PC-9 (cell line): ENCODE data around the gene MAP3K20. TPM values are rescaled to one million over a fixed set of nuclear protein-coding genes. Genes with fewer than 3 reads are reported as not detected.

Experiments used
- BruUV-seq: library from RNA; stranded (reverse); fragments of 400-500 nt; replicated peaks from 2 replicates; lab custom pipeline; 2021; lab: Mats Ljungman, UMichigan
- CTCF ChIA-PET: fragments of 300-600 bp; sonication (Branson Sonifier 250); formaldehyde crosslinking; loops from one replicate; lab custom pipeline; 2022; ENCODE audit warnings: antibody characterized with exemption; lab: Charles Lee
- POLR2A ChIA-PET: fragments of 300-600 bp; sonication (Branson Sonifier 250); formaldehyde crosslinking; loops from one replicate; lab custom pipeline; 2022; ENCODE audit warnings: antibody characterized with exemption; ENCODE audit not compliant: unreplicated experiment; lab: Charles Lee
- DNase-seq, 2 experiments: peaks; one replicate each; pipeline versions ENCODE4 v3.0.0 to v3.0.0-alpha.2; 2015 to 2022; ENCODE audit warnings: mixed read lengths in 1 of 2
- H2AFZ ChIP-seq: fragments of 200-600 bp; sonication (generic); 2 replicates; pipeline ENCODE4 v1.8.1; 2017; ENCODE audit warnings: antibody characterized with exemption
- H3F3A ChIP-seq: fragments of 200-600 bp; sonication (generic); 2 replicates; pipeline ENCODE4 v1.8.1; 2017; ENCODE audit warnings: antibody characterized with exemption, mild to moderate bottlenecking, low read depth; ENCODE audit not compliant: insufficient read depth
- H3K27ac ChIP-seq: fragments of 200-600 bp; sonication (generic); 2 replicates; pipeline ENCODE4 v1.6.1; 2016; ENCODE audit warnings: mixed run types
- H3K27me3 ChIP-seq: fragments of 200-600 bp; sonication (generic); 2 replicates; pipeline ENCODE4 v1.6.1; 2016; ENCODE audit warnings: low read depth, mixed run types; ENCODE audit not compliant: insufficient read depth
- H3K36me3 ChIP-seq: fragments of 200-600 bp; sonication (generic); 2 replicates; pipeline ENCODE4 v1.6.1; 2016; ENCODE audit warnings: low read depth, mixed run types
- H3K4me1 ChIP-seq: fragments of 200-600 bp; sonication (generic); replicated peaks from 2 replicates; pipeline ENCODE4 v1.6.1; 2016; ENCODE audit warnings: mixed run types; ENCODE audit not compliant: insufficient read depth
- H3K4me2 ChIP-seq: fragments of 200-600 bp; sonication (generic); 2 replicates; pipeline ENCODE4 v1.6.1; 2017; ENCODE audit warnings: mixed run types
- H3K4me3 ChIP-seq: fragments of 200-600 bp; sonication (generic); 2 replicates; pipeline ENCODE4 v1.6.1; 2016; ENCODE audit warnings: mixed run types
- H3K79me2 ChIP-seq: fragments of 200-600 bp; sonication (generic); 2 replicates; pipeline ENCODE4 v1.6.1; 2017; ENCODE audit warnings: low read depth, mixed run types
- H3K9me2 ChIP-seq: fragments of 200-600 bp; sonication (generic); 2 replicates; pipeline ENCODE4 v1.8.1; 2017; ENCODE audit warnings: mild to moderate bottlenecking; ENCODE audit not compliant: insufficient read depth
- H3K9me3 ChIP-seq: fragments of 200-600 bp; sonication (generic); 2 replicates; pipeline ENCODE4 v1.8.1; 2016; ENCODE audit warnings: low read depth; ENCODE audit not compliant: insufficient read depth
- H4K20me1 ChIP-seq: fragments of 200-600 bp; sonication (generic); 2 replicates; pipeline ENCODE4 v1.8.1; 2017; ENCODE audit not compliant: insufficient read depth
- CTCF ChIP-seq: fragments of 200-600 bp; sonication (generic); conservative IDR thresholded peaks from 2 replicates; pipeline ENCODE4 v1.6.1; 2017; ENCODE audit warnings: mixed run types, antibody characterized with exemption, mild to moderate bottlenecking, moderate library complexity
- EZH2 ChIP-seq: fragments of 200-600 bp; sonication (generic); IDR thresholded peaks from 2 replicates; pipeline ENCODE4 v1.8.0; 2017; ENCODE audit warnings: antibody characterized with exemption, low read depth
- intact Hi-C: fragments of 100-400 bp; cut with micrococcal nuclease; formaldehyde crosslinking; loops from one replicate; pipeline ENCODE4 v1.10.0; 2022; ENCODE audit not compliant: unreplicated experiment
- total RNA-seq: library from RNA; stranded (reverse); gene quantifications from 2 replicates; pipeline ENCODE4 v1.2.3, GENCODE V29; 2021

MAP3K20 gene
- total RNA-seq, 1 experiment from 2014 or later = 58.5 TPM

- POLR2A ChIA-PET = no interaction called here
- intact Hi-C loops = no loop called here
- CTCF ChIA-PET = no interaction called here
Observed at GRCh38 chr2:173240083-173240482, 164.4 kb downstream of the MAP3K20 start.

GRCh38 chr2:173241643-173242042 is 166.0 kb downstream of the MAP3K20 start:
- Histone ChIP-seq H4K20me1 (no peaks in the 10 kb centered on the region), H3K27ac (no peak overlapping the region), H3K4me1 (no peaks in the 10 kb centered on the region), H3K4me3 (no peak overlapping the region), H3K27me3 (no peaks in the 10 kb centered on the region), H3K36me3 (peaks cover 8% of the 10 kb centered on the region; the same call in 1 of the 2 replicates), H2AFZ (no peak overlapping the region), H3K9me2 (no peaks in the 10 kb centered on the region), H3K9me3 (no peaks in the 10 kb centered on the region), H3K4me2 (no peak overlapping the region), H3F3A (no peaks in the 10 kb centered on the region), H3K79me2 (no peaks in the 10 kb centered on the region)
- CTCF ChIA-PET = no interaction called here
- POLR2A ChIA-PET = interaction anchor here (0.6 kb wide), 2 partner anchors 13 to 69 kb away, joined by 6 read pairs; no protein-coding TSS in a partner anchor
- no peak for TF ChIP-seq CTCF
- no peak for TF ChIP-seq EZH2
- DNase-seq = no peak
- BruUV-seq = no TSS peak
- intact Hi-C loops = no loop called here

More at GRCh38 chr2:173240083-173240482, 164.4 kb downstream of the MAP3K20 start:
- H3K4me3 ChIP-seq = no peak overlapping the region
- no TSS peak for BruUV-seq
- no peaks in the 10 kb centered on the region for H3K79me2 ChIP-seq
- peaks cover 8% of the 10 kb centered on the region; the same call in 1 of the 2 replicates for H3K36me3 ChIP-seq
- H3K9me3 ChIP-seq = no peaks in the 10 kb centered on the region
- no peak overlapping the region for H2AFZ ChIP-seq
- no peak for DNase-seq
- no peak overlapping the region for H3K4me2 ChIP-seq
- no peaks in the 10 kb centered on the region for H3K27me3 ChIP-seq
- no peaks in the 10 kb centered on the region for H3F3A ChIP-seq
- no peak overlapping the region for H3K27ac ChIP-seq
- no peaks in the 10 kb centered on the region for H4K20me1 ChIP-seq
- no peaks in the 10 kb centered on the region for H3K9me2 ChIP-seq
- no peaks in the 10 kb centered on the region for H3K4me1 ChIP-seq
- no peak for TF ChIP-seq EZH2
- TF ChIP-seq CTCF = no peak

- TF ChIP-seq CTCF = no peak
- TF ChIP-seq EZH2 = no peak
- Histone ChIP-seq H3K9me3 (no peaks in the 10 kb centered on the region), H3F3A (no peaks in the 10 kb centered on the region), H3K79me2 (no peaks in the 10 kb centered on the region), H3K27ac (no peak overlapping the region), H3K36me3 (no peaks in the 10 kb centered on the region), H4K20me1 (no peaks in the 10 kb centered on the region), H3K4me2 (no peak overlapping the region), H3K4me1 (no peaks in the 10 kb centered on the region), H3K9me2 (no peaks in the 10 kb centered on the region), H3K4me3 (no peak overlapping the region), H3K27me3 (no peaks in the 10 kb centered on the region), H2AFZ (no peak overlapping the region)
- DNase-seq = no peak
- BruUV-seq = no TSS peak
- ChIA-PET CTCF (no interaction called here), POLR2A (no interaction called here)
- intact Hi-C loops = no loop called here
Observed at GRCh38 chr2:173247156-173247555, 171.5 kb downstream of the MAP3K20 start.
